Astrocyte of the cerebellum (primary cell): ENCODE results near the gene CNTN5.

Source experiments
- DNase-seq: peaks from one replicate; pipeline ENCODE4 v3.0.0-alpha.2; 2011; ENCODE audit warnings: low read depth
- H3K4me3 ChIP-seq: 2 replicates; pipeline ENCODE4 v1.5.1; 2011; ENCODE audit warnings: mild to moderate bottlenecking, low read depth, low read length, moderate library complexity
- in situ Hi-C: cut with HindIII; loops from 2 replicates; pipeline ENCODE4 v1.10.0; 2017; ENCODE audit warnings: low sequenced_read_pairs
- TF ChIP-seq, protein P1 (sequence below): IDR thresholded peaks from 2 replicates; pipeline ENCODE4 v1.5.1; 2012; ENCODE audit warnings: low read length, low read depth, moderate library complexity, mild to moderate bottlenecking; ENCODE audit errors: missing control alignments

CNTN5 gene

DNA sequence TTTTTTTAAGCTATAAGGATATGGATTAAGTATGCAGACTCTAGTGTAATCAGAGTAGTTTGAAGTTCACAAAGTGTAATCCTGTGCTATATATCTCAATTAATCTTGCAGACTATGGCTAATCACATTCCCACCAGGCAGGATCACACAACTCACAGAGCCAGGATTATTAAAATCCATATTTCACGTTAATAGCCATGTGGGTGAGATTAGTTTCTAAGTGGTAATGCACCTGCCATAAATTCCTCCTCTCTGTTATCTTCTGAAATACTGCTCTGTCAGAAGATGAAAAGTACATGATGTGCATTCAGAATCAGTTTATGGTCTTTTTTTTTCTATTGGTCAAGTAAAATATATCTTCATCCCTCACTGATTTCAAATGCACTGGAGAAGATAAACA lies 686.1 kb downstream of the CNTN5 start:
- in situ Hi-C loops = no loop called here
- DNase-seq = no peak
- H3K4me3 ChIP-seq = no peak overlapping the region
- TF ChIP-seq, protein P1, sequence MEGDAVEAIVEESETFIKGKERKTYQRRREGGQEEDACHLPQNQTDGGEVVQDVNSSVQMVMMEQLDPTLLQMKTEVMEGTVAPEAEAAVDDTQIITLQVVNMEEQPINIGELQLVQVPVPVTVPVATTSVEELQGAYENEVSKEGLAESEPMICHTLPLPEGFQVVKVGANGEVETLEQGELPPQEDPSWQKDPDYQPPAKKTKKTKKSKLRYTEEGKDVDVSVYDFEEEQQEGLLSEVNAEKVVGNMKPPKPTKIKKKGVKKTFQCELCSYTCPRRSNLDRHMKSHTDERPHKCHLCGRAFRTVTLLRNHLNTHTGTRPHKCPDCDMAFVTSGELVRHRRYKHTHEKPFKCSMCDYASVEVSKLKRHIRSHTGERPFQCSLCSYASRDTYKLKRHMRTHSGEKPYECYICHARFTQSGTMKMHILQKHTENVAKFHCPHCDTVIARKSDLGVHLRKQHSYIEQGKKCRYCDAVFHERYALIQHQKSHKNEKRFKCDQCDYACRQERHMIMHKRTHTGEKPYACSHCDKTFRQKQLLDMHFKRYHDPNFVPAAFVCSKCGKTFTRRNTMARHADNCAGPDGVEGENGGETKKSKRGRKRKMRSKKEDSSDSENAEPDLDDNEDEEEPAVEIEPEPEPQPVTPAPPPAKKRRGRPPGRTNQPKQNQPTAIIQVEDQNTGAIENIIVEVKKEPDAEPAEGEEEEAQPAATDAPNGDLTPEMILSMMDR = no peak

DNA sequence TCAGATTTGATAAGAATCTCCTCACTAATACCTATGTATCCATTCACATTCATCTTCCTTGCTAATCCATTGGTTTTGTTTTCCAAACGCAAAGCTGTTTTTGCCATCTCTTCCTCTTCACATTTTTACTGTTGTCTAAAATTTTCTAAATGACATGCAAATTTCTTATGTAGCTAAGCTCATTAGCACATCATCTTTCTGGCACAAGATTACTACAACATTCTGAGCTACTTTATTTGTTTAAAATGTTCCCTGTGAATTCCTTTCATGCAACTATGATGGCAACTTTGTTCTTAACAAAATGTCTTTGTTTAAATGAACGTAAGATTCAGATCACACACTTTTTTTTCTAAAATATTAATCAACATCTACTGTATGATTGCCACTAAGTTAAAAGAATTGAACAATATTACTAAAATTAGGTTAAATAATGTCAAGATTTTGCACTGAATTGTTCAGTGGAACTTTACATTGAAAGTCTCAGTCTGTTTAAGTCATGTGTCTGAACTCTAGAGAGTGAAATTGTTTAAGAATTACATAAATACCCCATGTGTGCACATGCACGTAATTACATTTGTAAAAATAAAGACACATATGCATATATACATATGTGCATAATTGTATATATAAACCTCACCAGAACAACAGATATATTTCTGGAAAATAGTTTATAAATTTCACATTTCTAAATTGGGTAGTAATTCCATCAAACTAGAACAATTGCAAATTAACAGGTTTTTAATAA lies 688.4 kb downstream of the CNTN5 start:
- TF ChIP-seq, protein P1 = no peak
- no peak overlapping the region for H3K4me3 ChIP-seq
- in situ Hi-C loops = no loop called here
- no peak for DNase-seq

DNA sequence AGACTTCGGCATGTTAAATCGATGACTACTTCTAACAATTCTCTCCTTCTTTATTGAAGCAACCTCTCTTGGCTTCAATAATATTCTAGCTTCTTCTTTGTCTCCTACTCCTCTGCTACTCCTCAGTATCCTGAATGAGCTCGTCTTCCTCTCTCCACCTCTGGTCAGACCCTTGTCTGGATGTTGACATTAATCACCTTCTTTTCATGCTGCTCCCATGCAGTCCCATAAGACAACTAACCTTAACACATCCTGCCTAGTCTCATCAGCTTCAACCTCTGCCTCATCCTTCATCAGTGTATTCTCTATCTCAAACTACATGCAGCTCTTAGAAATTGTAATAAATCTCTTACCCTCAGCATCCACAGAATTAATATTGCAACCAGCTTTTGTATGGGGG lies 695.6 kb downstream of the CNTN5 start:
- in situ Hi-C loops = no loop called here

DNA sequence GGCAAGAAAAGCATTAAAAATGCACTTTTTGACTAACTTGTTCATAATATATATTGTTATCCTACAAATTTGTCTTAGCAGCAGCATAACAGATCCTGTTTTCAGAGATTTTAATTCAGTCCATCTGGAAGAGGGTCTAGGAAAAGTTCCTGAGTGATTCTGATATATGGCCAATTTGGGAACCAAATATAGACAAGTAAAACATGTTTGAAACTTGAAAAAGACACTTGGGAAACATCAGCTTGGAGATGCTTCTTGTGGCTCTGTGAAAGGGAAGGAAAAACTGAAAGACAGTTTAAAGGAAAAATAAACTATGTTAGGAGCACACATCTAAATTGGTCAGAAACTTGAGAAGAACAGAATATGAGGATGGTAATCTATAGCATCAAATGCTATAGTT lies 697.5 kb downstream of the CNTN5 start:
- in situ Hi-C loops = no loop called here
- no peak for DNase-seq
- TF ChIP-seq, protein P1 = no peak
- no peak overlapping the region for H3K4me3 ChIP-seq

More for the DNA sequence above, 695.6 kb downstream of the CNTN5 start:
- DNase-seq = no peak
- no peak overlapping the region for H3K4me3 ChIP-seq
- TF ChIP-seq, protein P1 = no peak

DNA sequence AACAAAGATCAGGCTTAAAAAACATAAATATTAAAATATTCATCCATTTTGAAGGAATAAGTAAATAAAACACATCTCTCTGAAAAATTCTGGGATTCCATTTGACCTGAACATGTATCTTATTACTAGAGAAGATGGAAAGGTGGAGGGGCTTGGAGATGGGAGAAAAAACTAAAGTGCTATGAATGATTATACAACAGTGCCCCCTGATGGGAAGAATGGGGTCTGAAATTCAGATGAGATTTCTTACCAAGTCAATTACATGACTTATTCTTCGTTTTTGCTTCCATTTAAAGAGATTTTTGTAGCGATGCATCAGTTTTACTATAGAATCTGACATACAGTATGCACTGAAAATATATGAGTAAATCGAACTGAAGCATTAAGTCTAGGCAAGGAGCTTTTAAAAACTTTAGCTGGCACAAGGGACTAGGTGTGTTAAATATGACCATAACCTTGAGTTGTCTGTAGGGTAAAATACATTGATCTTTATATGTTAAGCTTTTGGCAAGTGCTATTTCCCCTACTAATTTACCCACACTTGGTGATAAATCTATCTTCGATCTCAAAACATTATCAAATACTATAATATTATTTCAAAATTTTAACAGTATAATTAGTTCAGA lies 718.8 kb downstream of the CNTN5 start:
- in situ Hi-C loops = no loop called here
- no peak overlapping the region for H3K4me3 ChIP-seq
- TF ChIP-seq, protein P1 = peak; percentile 50
- peak; percentile 39 for DNase-seq

DNA sequence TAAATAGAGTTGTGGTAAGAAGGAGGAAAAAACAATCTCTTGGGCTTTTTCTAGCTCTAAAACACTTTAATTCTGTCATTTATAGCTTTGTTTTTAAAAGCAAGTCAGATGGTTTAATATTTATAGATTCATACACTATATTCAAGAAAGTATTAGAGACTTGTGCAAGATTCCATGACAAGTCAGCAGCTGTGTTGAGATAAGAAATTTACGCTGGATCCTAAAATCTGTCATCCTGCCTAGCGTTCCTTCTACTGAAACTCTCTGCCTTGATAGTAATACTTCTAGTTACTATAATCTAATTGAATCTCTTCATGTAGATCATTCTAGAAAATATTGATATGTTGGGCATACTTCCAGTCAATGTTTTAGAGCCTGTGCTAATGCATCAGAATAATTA lies 721.8 kb downstream of the CNTN5 start:
- no peak for DNase-seq
- H3K4me3 ChIP-seq = no peak overlapping the region
- TF ChIP-seq, protein P1 = no peak
- in situ Hi-C loops = no loop called here
